Smooth muscle cell (in vitro differentiated cells): Measurements from ENCODE around the gene FSTL4. TPM values are rescaled to one million over a fixed set of nuclear protein-coding genes. Genes with fewer than 3 reads are reported as not detected.

Experiments used
- DNase-seq: peaks from one replicate; lab custom pipeline; 2025; ENCODE audit not compliant: unreplicated experiment; lab: John Stamatoyannopoulos, UW
- H2AFZ ChIP-seq: fragments of 200-600 bp; sonication (generic); 2 replicates; pipeline ENCODE4 v1.6.0; 2016; ENCODE audit warnings: antibody characterized with exemption, low read depth, mild to moderate bottlenecking
- H3F3A ChIP-seq: fragments of 200-600 bp; sonication (generic); 2 replicates; pipeline ENCODE4 v1.6.0; 2017; ENCODE audit warnings: antibody characterized with exemption, low read depth
- H3K27ac ChIP-seq: fragments of 200-600 bp; sonication (generic); 2 replicates; pipeline ENCODE4 v1.5.1; 2016; ENCODE audit warnings: low read depth, mild to moderate bottlenecking
- H3K27me3 ChIP-seq: fragments of 200-600 bp; sonication (generic); 2 replicates; pipeline ENCODE4 v1.6.1; 2016; ENCODE audit warnings: low read depth, mild to moderate bottlenecking
- H3K36me3 ChIP-seq: fragments of 200-600 bp; sonication (generic); 2 replicates; pipeline ENCODE4 v1.5.1; 2016; ENCODE audit warnings: low read depth
- H3K4me1 ChIP-seq: fragments of 200-600 bp; sonication (generic); 2 replicates; pipeline ENCODE4 v1.5.1; 2016; ENCODE audit warnings: low read depth
- H3K4me2 ChIP-seq: fragments of 200-600 bp; sonication (generic); 2 replicates; pipeline ENCODE4 v1.6.0; 2016; ENCODE audit warnings: mild to moderate bottlenecking
- H3K4me3 ChIP-seq: fragments of 200-600 bp; sonication (generic); 2 replicates; pipeline ENCODE4 v1.5.1; 2016; ENCODE audit warnings: mild to moderate bottlenecking
- H3K79me2 ChIP-seq: fragments of 200-600 bp; sonication (generic); 2 replicates; pipeline ENCODE4 v1.6.0; 2016; ENCODE audit warnings: low read depth, mild to moderate bottlenecking
- H3K9ac ChIP-seq: fragments of 200-600 bp; sonication (generic); 2 replicates; pipeline ENCODE4 v1.6.0; 2016; ENCODE audit warnings: low read depth
- H3K9me3 ChIP-seq: fragments of 200-600 bp; sonication (generic); replicated peaks from 2 replicates; pipeline ENCODE4 v1.5.1; 2016; ENCODE audit warnings: low read depth
- H4K20me1 ChIP-seq: fragments of 200-600 bp; sonication (generic); 2 replicates; pipeline ENCODE4 v1.6.0; 2016; ENCODE audit warnings: low read depth
- WGBS: methylation state at CpG from one replicate; pipeline ENCODE4 v1.1.7; 2016; ENCODE audit warnings: low lambda C conversion rate; 5-methylcytosine and 5-hydroxymethylcytosine counted together
- polyA plus RNA-seq: library from polyadenylated mRNA; unstranded; fragments of >200 nt; fragmentation: Nextera tagmentation; extraction: Ambion mirVana; gene quantifications from 2 replicates; pipeline ENCODE4 v1.2.1, GENCODE V29; 2016
- total RNA-seq: library from RNA; depleted of rRNA; stranded (reverse); fragments of >200 nt; gene quantifications from 2 replicates; pipeline ENCODE4 v1.2.3, GENCODE V29; 2014
- TF ChIP-seq, protein P1 (sequence below): fragments of 200-600 bp; sonication (generic); IDR thresholded peaks from 2 replicates; pipeline ENCODE4 v1.5.1; 2017; ENCODE audit warnings: borderline replicate concordance, mild to moderate bottlenecking, antibody characterized with exemption; ENCODE audit not compliant: insufficient read depth, poor library complexity, severe bottlenecking

The FSTL4 gene
- total and polyA plus RNA-seq, 2 experiments from 2014 or later = 0.49 TPM; not detected in 1

DNA sequence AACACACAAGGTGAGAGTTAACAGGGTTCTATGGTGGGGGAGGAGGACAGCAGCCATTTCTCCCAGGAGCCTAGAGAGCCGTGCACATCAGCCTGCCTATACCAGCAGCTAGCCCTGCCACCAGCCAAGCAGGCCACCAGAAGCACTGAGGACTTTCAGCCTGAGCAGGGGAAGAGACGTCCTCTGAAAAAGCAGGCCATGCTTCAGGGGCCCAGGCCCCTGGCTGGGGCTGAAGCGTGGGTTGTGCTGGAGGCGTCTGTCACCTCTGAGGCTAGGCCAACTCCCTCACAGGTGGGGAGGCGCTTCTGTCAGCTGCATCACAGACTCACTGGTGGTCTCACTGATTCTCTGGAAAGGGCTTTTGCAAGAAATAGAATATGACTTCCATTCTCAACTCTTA lies 16.3 kb downstream of the FSTL4 start:
- WGBS = 86% methylated on average over 5 of the region's 5 CpGs

DNA sequence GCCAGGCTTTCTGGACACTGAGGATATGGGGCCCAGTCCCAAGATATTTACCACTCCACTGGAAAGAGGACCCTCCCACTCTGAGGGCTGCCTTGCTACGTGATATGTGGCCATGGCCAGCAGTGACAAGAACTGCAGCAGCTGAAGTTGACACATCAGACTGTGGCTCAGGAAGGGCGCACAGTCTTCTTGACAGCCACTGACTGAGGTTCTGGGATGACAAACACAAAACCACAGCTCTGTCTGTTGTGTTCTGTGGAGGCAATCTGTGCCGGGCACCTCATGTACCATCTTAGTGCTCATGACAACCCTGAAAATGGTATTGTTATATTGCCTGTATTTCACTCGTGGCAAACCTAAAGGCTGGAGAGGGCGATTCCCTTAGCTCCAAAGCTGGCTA lies 16.9 kb downstream of the FSTL4 start:
- no peaks in the 10 kb centered on the region for H4K20me1 ChIP-seq
- H3K4me2 ChIP-seq = no peak overlapping the region
- no peaks in the 10 kb centered on the region for H3K9me3 ChIP-seq
- no peaks in the 10 kb centered on the region for H3K4me1 ChIP-seq
- no peaks in the 10 kb centered on the region for H3K36me3 ChIP-seq
- H3K4me3 ChIP-seq = no peak overlapping the region
- no peaks in the 10 kb centered on the region for H3F3A ChIP-seq
- TF ChIP-seq, protein P1, sequence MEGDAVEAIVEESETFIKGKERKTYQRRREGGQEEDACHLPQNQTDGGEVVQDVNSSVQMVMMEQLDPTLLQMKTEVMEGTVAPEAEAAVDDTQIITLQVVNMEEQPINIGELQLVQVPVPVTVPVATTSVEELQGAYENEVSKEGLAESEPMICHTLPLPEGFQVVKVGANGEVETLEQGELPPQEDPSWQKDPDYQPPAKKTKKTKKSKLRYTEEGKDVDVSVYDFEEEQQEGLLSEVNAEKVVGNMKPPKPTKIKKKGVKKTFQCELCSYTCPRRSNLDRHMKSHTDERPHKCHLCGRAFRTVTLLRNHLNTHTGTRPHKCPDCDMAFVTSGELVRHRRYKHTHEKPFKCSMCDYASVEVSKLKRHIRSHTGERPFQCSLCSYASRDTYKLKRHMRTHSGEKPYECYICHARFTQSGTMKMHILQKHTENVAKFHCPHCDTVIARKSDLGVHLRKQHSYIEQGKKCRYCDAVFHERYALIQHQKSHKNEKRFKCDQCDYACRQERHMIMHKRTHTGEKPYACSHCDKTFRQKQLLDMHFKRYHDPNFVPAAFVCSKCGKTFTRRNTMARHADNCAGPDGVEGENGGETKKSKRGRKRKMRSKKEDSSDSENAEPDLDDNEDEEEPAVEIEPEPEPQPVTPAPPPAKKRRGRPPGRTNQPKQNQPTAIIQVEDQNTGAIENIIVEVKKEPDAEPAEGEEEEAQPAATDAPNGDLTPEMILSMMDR = no peak
- no peaks in the 10 kb centered on the region for H3K79me2 ChIP-seq
- no peak overlapping the region for H2AFZ ChIP-seq
- no peak overlapping the region for H3K27ac ChIP-seq
- H3K9ac ChIP-seq = no peak overlapping the region
- peaks cover 11% of the 10 kb centered on the region for H3K27me3 ChIP-seq
- no peak for DNase-seq
- 83% methylated on average over 5 of the region's 5 CpGs for WGBS

More for the DNA sequence above, 16.3 kb downstream of the FSTL4 start:
- Histone ChIP-seq H3K27me3 (peaks cover 11% of the 10 kb centered on the region), H3K36me3 (no peaks in the 10 kb centered on the region), H4K20me1 (no peaks in the 10 kb centered on the region), H3K79me2 (no peaks in the 10 kb centered on the region), H3K9ac (no peak overlapping the region), H3K9me3 (no peaks in the 10 kb centered on the region), H2AFZ (no peak overlapping the region), H3F3A (no peaks in the 10 kb centered on the region), H3K4me1 (no peaks in the 10 kb centered on the region), H3K4me3 (no peak overlapping the region), H3K4me2 (no peak overlapping the region), H3K27ac (no peak overlapping the region)
- TF ChIP-seq, protein P1 = no peak
- DNase-seq = no peak

DNA sequence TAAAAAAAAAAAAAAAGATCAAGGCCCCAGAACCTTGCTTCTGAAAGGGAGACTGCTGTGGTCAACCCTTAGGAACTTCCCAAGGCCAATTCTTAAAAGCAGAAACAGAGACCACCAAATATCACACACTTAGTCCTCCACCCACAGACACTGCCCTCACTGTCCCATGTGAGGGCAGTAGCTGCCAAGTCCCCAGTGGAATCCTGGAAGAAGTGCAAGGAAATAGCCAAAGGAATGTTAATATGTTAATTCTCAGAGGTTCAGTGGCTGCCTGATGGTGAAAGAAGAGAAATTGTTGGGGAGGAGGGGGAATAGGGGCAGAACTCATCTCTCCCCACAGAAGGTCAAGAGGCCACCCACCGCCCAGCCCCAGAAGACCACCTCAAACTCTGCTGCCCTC lies 23.1 kb downstream of the FSTL4 start:
- Histone ChIP-seq H3K4me1 (no peaks in the 10 kb centered on the region), H4K20me1 (no peaks in the 10 kb centered on the region), H3K27ac (no peak overlapping the region), H3K79me2 (no peaks in the 10 kb centered on the region), H3K36me3 (no peaks in the 10 kb centered on the region), H3F3A (no peaks in the 10 kb centered on the region), H3K9me3 (no peaks in the 10 kb centered on the region), H3K27me3 (no peaks in the 10 kb centered on the region), H3K9ac (no peak overlapping the region), H2AFZ (no peak overlapping the region), H3K4me3 (no peak overlapping the region), H3K4me2 (no peak overlapping the region)
- WGBS = 100% methylated on average over 1 of the region's 1 CpG
- DNase-seq = no peak
- TF ChIP-seq, protein P1 = no peak

DNA sequence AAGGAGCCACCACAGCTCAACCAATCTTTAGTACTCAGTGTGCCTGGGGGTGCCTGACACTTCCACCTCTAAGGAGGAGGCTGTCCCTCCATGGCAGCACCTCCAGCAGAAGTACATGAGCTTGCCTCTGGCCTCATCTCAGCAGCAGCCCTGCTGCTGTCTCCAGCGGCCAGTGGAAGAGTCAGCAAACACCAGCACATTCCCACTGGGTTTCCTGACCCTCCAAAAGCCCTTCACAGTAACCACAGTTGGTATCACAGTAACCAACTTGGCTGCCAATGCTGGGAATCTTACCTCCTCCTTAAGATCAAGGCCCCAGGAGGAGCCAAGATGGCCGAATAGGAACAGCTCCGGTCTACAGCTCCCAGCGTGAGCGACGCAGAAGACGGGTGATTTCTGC lies 29.4 kb downstream of the FSTL4 start:
- Histone ChIP-seq H3K9ac (no peak overlapping the region), H3K4me2 (no peak overlapping the region)
- TF ChIP-seq, protein P1 = no peak

More for the DNA sequence above, 29.4 kb downstream of the FSTL4 start:
- H3K27me3 ChIP-seq = peaks cover under 1% of the 10 kb centered on the region
- no peaks in the 10 kb centered on the region for H3K9me3 ChIP-seq
- WGBS = 87% methylated on average over 7 of the region's 7 CpGs
- H3F3A ChIP-seq = no peaks in the 10 kb centered on the region
- H3K27ac ChIP-seq = no peak overlapping the region
- H4K20me1 ChIP-seq = no peaks in the 10 kb centered on the region
- no peak overlapping the region for H3K4me3 ChIP-seq
- no peak overlapping the region for H2AFZ ChIP-seq
- no peaks in the 10 kb centered on the region for H3K4me1 ChIP-seq
- no peak for DNase-seq
- H3K79me2 ChIP-seq = no peaks in the 10 kb centered on the region
- H3K36me3 ChIP-seq = no peaks in the 10 kb centered on the region
